ENCODE results near the gene S100A13. TPM values are rescaled to one million over a fixed set of nuclear protein-coding genes. Genes with fewer than 3 reads are reported as not detected.

The S100A13 gene
- total and polyA plus RNA-seq, 9 of the 15 experiments (the other 6 are each of a cell fraction or from before 2014, with no cell fraction given), result 41.9 to 129 (median 58.0) TPM

DNA sequence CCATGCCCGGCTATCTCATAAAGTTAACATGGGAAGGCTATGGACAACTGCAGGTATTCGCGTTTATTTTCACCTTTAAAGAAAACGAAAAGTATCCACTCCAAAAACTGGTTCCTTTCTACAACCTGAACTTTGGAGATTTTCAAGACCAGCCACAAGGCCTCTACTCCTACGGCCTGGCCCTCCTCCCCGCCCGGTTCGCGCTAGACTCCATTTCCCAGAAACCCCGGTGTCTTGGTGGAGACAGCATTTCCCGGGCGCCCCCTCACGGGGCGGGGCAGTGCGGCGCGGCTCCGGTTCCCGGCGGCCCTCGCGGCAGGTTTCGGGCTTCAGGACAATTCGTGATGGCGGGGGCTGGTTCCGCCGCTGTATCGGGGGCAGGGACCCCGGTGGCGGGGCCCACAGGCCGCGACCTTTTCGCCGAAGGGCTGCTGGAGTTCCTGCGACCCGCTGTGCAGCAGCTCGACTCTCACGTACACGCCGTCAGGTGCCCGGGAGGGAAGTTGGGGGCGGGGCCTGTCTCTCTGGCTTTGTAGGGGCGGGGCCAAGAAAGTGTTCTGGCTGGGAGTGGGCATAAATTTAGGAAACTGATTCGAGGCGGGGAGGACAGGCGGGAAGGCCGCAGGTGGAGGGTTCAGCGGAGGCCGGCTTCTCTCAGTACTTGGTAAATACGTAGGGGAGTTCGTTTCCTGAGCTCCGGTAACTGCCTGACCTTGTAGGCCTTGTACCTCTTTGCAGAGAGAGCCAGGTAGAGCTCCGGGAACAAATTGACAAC is 31.3 kb upstream of the S100A13 start, which contains the start of gene SNAPIN (continued):
- no peak for TF ChIP-seq CSDE1 (IDR thresholded peaks at IDR 0.05)
- TF ChIP-seq MTA2 (IDR thresholded peaks at IDR 0.05; ENCODE audit: low read depth), result no peak
- TF ChIP-seq KDM1A (IDR thresholded peaks at IDR 0.05), result no peak
- TF ChIP-seq TCF7L2 (IDR thresholded peaks at IDR 0.05; ENCODE audit: low read depth, low read length), result no peak
- TF ChIP-seq POLR3G (IDR thresholded peaks at IDR 0.05; ENCODE audit: extremely low read depth, insufficient read length, insufficient replicate concordance), result no peak

DNA sequence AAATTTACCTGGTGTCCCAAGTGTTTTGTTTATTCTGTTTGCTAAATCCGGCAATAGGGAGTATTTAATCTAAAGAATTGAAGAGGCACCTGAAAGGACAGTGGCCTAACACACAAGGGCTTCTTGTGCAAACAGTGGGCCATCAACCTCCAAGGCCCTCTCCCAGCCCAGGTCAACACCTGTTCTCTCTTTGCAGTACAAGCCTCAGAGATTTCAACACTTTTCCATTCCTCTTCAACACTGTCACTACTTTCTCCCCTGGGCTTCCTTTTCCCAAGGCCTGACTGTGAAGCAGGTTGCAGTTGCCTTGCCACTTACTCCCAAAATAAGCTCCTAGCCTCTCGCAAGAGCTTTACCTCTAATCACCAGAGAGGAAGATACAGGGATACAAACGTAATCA is 28.0 kb upstream of the S100A13 start:
- H3K27ac ChIP-seq (ENCODE audit: extremely low read depth, low read depth, low read length), result no peak overlapping the region
- in situ Hi-C loops (cut with MboI), result no loop called here
- TF ChIP-seq ETS2 (tag; IDR thresholded peaks at IDR 0.05; ENCODE audit: borderline replicate concordance, poor library complexity, severe bottlenecking) (no peak), MED1 (CRISPR knock-in tag; IDR thresholded peaks at IDR 0.05; ENCODE audit: borderline replicate concordance) (no peak), NELFE (IDR thresholded peaks at IDR 0.05; ENCODE audit: insufficient read depth, insufficient read length) (no peak), ELF2 (CRISPR knock-in tag; IDR thresholded peaks at IDR 0.05) (no peak), ZNF263 (CRISPR knock-in tag; IDR thresholded peaks at IDR 0.05; ENCODE audit: borderline replicate concordance) (no peak), NFRKB (IDR thresholded peaks at IDR 0.05; ENCODE audit: low read depth) (no peak), CC2D1A (IDR thresholded peaks at IDR 0.05) (no peak), ILF3 (IDR thresholded peaks at IDR 0.05; ENCODE audit: borderline replicate concordance) (no peak), TAL1 (IDR thresholded peaks at IDR 0.05) (no peak)
- TF ChIP-seq, protein P1, sequence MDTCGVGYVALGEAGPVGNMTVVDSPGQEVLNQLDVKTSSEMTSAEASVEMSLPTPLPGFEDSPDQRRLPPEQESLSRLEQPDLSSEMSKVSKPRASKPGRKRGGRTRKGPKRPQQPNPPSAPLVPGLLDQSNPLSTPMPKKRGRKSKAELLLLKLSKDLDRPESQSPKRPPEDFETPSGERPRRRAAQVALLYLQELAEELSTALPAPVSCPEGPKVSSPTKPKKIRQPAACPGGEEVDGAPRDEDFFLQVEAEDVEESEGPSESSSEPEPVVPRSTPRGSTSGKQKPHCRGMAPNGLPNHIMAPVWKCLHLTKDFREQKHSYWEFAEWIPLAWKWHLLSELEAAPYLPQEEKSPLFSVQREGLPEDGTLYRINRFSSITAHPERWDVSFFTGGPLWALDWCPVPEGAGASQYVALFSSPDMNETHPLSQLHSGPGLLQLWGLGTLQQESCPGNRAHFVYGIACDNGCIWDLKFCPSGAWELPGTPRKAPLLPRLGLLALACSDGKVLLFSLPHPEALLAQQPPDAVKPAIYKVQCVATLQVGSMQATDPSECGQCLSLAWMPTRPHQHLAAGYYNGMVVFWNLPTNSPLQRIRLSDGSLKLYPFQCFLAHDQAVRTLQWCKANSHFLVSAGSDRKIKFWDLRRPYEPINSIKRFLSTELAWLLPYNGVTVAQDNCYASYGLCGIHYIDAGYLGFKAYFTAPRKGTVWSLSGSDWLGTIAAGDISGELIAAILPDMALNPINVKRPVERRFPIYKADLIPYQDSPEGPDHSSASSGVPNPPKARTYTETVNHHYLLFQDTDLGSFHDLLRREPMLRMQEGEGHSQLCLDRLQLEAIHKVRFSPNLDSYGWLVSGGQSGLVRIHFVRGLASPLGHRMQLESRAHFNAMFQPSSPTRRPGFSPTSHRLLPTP (IDR thresholded peaks at IDR 0.05; ENCODE audit: borderline replicate concordance, extremely low read depth, insufficient read length), result no peak
- TF ChIP-seq, protein P2, sequence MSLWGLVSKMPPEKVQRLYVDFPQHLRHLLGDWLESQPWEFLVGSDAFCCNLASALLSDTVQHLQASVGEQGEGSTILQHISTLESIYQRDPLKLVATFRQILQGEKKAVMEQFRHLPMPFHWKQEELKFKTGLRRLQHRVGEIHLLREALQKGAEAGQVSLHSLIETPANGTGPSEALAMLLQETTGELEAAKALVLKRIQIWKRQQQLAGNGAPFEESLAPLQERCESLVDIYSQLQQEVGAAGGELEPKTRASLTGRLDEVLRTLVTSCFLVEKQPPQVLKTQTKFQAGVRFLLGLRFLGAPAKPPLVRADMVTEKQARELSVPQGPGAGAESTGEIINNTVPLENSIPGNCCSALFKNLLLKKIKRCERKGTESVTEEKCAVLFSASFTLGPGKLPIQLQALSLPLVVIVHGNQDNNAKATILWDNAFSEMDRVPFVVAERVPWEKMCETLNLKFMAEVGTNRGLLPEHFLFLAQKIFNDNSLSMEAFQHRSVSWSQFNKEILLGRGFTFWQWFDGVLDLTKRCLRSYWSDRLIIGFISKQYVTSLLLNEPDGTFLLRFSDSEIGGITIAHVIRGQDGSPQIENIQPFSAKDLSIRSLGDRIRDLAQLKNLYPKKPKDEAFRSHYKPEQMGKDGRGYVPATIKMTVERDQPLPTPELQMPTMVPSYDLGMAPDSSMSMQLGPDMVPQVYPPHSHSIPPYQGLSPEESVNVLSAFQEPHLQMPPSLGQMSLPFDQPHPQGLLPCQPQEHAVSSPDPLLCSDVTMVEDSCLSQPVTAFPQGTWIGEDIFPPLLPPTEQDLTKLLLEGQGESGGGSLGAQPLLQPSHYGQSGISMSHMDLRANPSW (CRISPR knock-in tag; IDR thresholded peaks at IDR 0.05), result no peak

More for the DNA sequence above, 28.0 kb upstream of the S100A13 start:
- H3K36me3 ChIP-seq (ENCODE audit: control insufficient read depth, insufficient read depth, low read length), result no peaks in the 10 kb centered on the region
- no TSS peak for BruUV-seq (replicated peaks)
- WGBS (ENCODE audit: insufficient coverage, low coverage, missing lambda C conversion rate), result 54% methylated on average over 3 of the region's 3 CpGs
- no peak for FAIRE-seq
- intact Hi-C loops (cut with micrococcal nuclease), result no loop called here
- H3K9me1 ChIP-seq (ENCODE audit: control insufficient read depth, insufficient read depth, low read length), result no peaks in the 10 kb centered on the region
- no peaks in the 10 kb centered on the region for H3K9me3 ChIP-seq (replicated peaks; ENCODE audit: control insufficient read depth, insufficient read depth, low read depth, low read length)
- H2AFZ ChIP-seq (ENCODE audit: low read depth, low read length), result peak overlapping the region; percentile 65; the same call in 1 of the 2 replicates
- no peak overlapping the region for H3K4me3 ChIP-seq
- CTCF ChIA-PET (ENCODE audit: low intra/inter-chr PET ratio), result no interaction called here
- no peak for DNase-seq (ENCODE audit: extremely low read depth in 1 of 4, low spot score in 3 of 4)
- peaks cover 13% of the 10 kb centered on the region for H3K79me2 ChIP-seq (ENCODE audit: control insufficient read depth, insufficient read depth, low read length)
- no peaks in the 10 kb centered on the region for H4K20me1 ChIP-seq (replicated peaks; ENCODE audit: control insufficient read depth, insufficient read depth, low read length)
- peaks cover 3 to 16% of the 10 kb centered on the region in 2 experiments; a peak in 4 of 5 replicates for H3K4me1 ChIP-seq (replicated peaks in 1 of 2; ENCODE audit: control insufficient read depth in 2 of 2, insufficient read depth in 2 of 2, low read length in 2 of 2)
- H3K9ac ChIP-seq (ENCODE audit: insufficient read depth in 1 of 2, low read depth in 2 of 2, low read length in 2 of 2), result no peak overlapping the region
- H3K4me2 ChIP-seq (ENCODE audit: insufficient read depth, low read length), result no peak overlapping the region
- ATAC-seq, result no peak
- POLR2A ChIA-PET, result interaction anchor here (0.6 to 14.7 kb wide), 2 partner anchors 8 to 16 kb away, joined by 4 to 205 read pairs; partner anchors contain the start of gene CHTOP
- no peaks in the 10 kb centered on the region for H3K27me3 ChIP-seq (ENCODE audit: control insufficient read depth in 2 of 2, insufficient read depth in 2 of 2, low read length in 2 of 2)

Measured in K562 (cell line).